HG03139 (cell line): ENCODE data around the gene BMPR1A.
"Not testable (repeated sequence)": the region's sequence is repeated elsewhere in the genome, so short reads cannot be mapped to it uniquely, and the experiment has no call there.

Source experiments
- ATAC-seq: cut with Tn5 transposase; IDR thresholded peaks from one replicate; pipeline ENCODE4 v1.9.1; 2021; ENCODE audit not compliant: unreplicated experiment

Gene BMPR1A

DNA sequence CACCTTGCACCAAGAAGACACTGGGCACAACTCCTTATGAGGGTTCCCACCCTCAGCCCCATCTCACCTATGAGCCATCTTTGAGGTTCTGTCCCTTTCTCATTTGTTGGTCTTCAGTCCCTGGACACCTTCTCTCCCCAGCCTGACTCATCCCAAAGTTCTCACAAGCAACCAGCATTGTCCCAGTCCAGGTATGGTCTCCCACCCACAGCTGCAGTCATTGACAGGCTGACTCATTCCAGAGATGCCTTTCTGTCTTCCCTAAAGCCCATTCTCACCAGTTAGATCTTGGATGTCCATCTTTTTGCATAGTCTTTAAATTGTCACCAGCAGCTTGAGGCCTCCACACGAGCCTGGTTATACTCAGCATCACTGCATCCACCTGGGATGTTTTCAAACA lies 26.7 kb upstream of the BMPR1A start:
- ATAC-seq: no peak

DNA sequence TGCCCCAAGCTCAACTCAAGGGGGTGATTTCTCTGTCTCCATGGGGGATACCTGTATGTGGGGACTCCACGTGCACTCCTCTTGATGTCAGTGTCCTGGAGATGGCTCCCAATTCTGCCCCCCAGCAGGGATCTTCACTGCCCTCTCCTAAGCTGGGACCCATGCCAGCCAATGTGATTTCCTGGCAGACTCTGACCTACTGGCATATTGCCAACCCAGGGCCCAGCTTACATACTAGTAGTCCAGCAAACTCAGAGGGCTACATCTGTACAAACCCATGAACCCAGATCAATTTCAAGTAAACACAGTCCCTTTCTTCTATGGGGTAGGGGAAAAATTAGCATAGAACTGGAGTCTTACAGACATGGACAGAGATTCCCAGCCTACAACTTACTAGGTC lies 26.2 kb upstream of the BMPR1A start:
- ATAC-seq: no peak

DNA sequence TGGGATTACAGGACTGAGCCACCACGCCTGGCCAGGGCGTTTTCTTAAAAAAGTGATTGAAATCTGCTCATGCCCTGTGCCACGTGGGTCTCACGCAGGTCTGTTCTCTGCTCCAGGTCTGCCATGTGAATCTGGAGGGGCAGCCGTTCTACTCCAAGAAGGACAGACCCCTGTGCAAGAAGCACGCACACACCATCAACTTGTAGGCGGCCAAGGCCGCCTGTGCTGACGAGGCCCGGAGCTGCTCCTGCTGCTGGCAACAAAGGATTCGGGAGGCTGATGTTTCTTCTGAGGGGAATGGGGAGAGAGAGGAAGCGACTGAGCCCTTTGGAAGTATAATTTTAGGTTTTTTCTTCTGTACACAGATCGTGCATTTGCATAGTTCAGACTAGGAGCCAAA lies 23.6 kb upstream of the BMPR1A start:
- ATAC-seq: no peak

DNA sequence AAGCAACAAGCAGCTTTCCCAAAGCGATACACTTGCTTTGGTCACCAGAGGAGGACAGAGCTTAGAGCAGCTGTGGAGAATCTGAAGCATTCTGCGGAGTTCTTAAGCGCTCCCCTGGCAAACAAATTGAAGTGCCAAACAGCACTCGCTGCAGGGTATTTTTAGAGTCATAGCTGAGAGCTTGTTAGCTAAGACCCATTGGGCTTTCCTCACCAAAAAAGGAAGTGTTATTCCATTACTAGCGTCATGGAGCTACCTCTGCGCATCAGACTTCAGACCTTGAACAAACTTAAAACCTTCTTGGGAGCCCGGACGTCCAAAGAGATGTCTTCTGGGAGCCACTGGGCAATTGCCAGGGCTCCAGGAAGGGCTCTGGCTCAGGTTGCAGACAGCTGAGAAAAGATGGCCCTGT lies 23.2 kb upstream of the BMPR1A start:
- ATAC-seq: no peak

DNA sequence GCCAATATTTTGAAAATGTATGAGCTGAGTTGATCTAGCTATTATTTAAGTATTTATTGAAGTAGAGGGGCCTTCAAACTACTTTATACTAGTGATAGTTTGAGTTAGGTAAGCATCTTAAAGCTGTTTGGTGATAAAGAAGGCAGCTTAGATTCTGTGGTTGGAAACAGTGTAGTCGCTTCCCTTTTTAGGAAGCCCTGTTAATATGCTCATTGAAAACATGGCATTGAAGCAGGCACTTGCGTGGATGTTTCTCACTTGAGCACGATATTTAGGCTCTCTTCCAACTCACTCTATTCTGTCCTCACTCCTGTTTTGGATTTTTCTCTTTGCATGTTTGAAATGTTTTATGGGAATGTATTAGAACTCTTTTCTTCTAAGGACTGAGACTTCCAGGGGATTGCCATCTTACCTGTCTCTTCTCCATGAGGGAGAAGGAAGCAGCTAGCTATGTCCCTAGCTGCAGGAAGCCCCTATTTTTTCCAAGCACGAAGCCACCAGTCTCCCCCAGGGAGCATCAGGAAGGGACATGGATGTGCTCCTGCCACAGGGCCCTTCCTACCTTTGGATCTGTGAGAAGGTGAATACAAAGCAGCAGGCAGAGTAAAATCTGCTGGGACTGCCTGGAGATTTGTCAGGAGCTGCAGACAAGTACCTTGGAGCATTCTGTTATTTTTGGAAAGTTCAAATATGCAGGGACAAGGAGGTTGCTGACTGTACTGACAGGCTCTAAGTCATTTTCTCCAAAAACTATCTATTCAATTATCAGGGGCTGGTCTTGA lies 22.0 kb upstream of the BMPR1A start:
- ATAC-seq: no peak

DNA sequence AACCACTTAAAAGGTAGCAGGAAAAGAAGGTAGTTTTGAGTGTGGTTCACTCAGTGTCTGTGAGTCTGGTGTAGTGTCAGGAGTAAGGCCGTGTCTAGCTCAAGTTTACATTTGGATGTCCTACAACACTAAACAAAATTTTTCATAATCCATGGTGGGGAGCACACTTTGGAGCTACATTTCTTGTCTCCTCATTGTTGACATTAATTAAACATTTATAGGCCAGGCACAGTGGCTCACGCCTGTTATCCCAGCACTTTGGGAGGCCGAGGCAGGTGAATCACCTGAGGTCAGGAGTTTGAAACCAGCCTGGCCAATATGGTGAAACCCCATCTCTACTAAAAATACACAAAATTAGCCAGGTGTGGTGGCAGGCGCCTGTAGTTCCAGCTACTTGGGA lies 21.1 kb upstream of the BMPR1A start:
- ATAC-seq: not testable (repeated sequence)

DNA sequence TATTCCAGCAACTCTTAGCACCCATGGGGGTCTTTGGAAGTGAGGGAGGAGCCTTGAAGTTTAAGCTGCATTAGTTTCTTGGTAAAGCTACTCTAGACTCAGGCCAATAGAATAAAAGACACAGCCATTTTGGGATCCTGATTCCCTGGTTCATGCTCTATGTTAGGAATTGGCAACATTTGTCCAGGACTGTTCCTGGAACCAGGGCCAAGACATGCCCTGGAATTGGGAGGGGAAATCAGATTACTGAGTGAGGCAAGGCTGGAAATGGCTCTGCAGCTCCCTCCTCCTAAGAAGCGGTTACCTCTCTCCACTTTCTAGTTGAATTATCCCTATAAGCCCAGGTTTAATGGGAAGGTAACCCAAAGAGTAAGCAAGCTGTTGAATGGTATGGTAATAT lies 14.2 kb upstream of the BMPR1A start:
- no peak for ATAC-seq

DNA sequence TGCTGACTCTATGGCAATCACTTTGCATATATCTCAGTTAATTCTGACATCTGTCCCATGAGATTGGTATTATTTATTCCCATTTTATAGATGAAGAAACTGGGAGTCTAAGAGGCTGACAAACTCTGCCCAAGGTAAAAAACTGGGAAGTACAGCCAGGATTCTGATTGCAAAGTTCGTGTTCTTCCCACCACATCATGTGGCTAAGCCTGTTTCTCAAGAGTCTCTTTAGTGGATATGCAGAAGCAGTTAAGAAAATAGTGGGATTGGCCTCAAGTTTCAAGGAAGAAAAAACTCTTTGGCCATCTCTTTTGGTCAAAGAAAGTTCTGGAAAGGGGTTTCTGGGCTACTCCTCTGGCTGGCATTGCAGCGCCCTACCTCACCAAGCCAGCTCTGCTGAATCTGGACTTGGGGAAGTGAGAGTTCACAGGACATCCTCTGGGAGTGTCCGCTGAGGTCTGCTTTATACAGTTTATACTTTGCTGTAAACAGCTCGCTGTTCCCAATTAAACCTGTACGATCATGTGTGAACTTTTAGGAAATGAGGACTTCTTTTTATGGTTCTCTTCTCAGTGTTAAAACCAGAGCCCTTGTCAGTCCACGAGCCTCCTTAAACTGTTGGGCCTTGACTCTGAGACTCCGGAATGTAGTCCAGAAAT lies 12.2 kb upstream of the BMPR1A start:
- ATAC-seq: no peak

DNA sequence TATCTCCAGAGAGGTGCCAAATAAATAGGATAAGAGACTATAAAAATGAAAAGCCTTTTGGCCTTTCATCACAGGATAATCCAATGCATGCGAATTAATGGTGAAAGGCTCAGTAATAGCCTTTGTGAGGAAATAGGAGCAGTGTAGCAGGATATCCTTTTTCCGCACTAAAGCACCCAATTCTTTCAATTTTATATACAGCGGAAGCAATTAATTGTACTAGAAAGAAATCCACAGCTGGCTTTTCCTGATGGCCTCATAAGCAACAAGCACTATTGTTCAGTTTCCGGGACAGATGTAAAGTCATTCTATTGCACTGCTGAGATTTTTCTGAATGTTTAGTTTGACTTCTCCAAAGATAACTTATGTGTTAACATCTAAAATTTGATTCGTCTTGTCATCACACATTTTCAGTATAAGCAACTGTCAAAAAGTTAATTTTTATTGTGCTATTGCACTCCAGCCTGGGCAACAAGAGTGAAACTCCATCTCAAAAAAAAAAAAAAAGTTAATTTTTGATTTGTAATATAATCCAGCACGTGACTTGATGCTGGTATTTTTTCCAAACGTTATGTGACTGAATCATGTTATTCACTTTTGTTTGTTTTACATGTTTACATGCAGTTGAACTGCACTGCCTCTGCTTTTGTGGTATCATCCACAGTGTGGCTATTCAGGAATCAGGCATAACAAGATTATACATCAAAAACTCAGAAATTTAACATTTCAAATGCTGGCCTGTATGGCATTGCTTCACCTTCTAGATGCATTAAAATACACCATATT lies 8.4 kb upstream of the BMPR1A start:
- no peak for ATAC-seq

DNA sequence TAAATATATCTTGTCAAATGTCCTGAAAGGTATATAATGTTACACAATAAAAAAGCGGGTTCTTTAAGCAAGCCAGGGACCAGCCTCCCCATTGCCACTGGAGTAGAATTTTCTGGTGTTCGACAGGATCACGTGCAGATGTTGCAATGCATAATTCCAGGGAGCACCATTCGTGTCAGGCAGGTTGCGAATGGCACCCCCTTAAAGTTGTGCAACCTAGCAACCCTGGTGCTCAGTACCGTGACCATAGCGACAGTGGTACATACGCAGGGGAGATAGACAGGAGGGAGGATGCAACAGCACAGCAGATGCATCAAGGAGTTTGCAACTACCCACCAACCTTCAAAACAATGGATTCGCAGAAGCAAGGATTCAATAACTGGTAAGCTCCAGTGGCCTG lies 6.6 kb upstream of the BMPR1A start:
- ATAC-seq: no peak

DNA sequence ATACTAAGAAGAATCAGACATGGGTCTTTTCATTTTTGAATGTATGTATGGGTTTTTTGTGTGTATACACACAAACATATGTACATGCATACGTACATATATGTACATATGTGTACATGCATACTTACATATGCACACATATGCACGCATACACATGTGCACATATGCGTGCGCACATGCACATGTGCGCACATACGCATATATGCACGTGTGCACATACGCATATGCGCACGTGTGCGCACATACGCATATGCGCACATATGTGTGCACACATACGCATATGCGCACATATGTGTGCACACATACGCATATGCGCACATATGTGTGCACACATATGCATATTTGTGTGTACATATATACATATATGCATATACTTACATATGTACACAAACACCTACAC lies 4.9 kb upstream of the BMPR1A start:
- no peak for ATAC-seq

DNA sequence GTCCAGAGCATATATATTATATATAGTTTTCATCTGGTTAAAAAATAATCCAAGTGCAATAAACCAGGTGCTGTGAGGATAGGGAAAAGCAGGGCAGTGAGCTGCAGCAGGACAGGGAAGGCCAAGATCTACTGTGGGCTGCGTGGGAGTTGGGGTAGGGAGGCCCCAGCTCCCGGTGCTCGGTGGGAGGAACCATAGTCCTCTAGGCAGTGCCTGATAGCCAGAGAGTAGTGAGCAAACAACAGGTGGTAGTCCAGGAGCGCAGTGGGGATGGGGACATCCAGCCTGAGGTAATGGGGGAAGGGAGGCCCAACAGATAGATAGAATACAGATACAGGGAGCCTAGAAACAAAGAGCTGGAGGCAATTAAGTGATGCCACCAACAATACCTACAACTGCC lies 4.1 kb upstream of the BMPR1A start:
- ATAC-seq: no peak

DNA sequence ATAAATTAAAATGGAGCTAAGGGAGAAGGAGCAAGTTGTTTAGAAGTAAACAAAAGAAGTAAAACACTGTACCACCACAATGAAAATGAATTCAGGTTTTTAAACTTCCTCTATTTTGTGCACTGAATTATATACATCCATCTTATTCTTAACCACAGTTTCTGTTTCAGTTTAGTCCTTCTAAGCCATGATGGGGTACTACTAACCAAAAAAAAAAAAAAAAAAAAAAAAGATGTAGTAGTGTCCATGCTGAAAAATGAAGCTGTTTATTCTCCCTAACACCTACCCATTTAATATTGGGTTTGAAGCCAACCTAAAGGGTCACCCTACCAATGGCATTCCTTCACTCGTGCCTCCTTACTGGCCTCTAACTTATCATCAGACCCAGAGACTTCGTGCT lies 3.4 kb upstream of the BMPR1A start:
- no peak for ATAC-seq

DNA sequence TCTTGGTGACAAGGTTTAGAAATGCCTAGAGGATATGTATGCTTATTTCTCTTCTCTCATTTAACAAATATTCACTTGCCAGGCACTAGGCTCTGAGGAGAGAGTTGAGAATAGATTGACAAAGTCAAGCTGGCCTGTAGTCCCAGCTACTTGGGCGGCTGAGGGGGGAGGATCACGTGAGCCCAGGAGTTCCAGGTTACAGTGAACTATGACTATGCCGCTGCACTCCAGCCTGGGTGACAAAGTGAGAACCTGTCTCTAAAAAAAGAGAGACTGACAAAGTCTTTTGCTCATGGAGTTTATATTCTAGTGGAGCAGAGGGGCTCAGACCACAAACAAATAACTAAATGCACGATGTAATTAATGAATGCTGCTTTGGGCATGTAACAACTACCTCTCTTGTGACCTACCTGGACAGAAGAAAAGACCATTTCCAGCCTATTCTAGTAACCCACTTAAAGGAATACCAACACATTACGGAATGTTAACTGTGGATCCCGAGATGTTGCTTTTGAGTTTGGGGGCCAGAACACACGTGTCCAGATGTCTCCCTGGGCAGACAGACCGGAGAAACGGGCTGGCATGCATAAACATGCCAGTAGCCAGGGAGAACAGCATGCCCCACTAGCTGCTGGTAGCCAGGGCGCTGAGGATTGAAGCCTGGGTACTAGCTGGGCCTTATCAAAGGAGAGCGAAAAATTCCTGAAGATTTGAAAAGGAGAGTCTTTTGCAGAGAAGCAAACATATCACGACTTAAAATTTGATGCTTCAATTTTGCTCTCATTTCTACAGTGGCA lies 2.6 kb upstream of the BMPR1A start:
- no peak for ATAC-seq

DNA sequence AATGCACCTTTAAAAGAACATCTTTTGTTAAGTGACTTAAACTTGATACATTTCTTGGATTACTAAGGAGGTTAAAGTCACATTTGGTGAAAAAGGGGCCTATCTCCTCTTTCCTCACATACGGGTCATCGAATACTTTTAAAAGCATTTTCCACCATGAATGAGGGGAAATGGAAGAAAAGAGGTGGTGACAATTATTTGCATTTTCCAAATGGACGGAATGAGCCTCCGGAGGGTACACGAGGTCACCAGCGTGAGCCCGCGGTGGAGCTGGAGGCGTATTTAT lies 1.0 kb upstream of the BMPR1A start:
- no peak for ATAC-seq

DNA sequence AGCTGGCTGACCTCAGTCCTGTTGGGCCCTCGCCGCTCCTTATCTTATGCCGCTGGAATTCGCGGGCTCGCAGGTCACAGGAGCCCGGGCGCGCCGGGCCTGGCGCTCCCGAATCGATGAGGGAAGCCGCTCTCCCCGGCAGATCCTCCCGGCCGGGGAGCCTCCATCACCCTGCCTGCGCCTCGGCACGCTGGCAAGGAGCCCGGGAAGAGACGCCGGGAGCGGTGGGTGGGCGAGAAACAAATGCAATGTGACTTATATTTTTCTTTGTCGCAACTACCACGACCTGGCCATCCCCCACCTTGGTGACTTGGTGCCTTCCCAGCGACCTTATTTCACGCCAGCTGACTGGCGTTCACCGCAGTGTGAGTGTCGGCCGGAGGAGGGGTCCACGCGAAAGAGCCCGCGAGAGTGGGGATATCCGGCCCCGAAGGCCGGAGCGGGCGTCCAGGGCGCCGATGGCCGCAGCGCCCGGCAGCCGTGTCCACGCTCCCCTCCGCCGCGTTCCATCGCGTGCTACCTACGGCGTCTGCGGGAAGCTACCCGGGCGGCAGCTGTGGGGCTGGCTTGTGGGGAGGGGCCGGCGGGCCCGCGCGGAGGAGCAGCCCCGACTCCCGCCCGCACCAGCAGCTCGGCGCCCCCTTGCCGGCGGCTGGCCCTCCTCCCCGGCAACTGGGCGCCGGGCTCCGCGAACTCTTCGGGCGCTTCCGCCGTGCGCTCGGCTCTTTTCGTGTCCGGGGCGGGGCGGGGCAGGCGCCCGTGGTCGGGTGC lies 494 bp upstream of the BMPR1A start:
- peak; percentile 78 for ATAC-seq

DNA sequence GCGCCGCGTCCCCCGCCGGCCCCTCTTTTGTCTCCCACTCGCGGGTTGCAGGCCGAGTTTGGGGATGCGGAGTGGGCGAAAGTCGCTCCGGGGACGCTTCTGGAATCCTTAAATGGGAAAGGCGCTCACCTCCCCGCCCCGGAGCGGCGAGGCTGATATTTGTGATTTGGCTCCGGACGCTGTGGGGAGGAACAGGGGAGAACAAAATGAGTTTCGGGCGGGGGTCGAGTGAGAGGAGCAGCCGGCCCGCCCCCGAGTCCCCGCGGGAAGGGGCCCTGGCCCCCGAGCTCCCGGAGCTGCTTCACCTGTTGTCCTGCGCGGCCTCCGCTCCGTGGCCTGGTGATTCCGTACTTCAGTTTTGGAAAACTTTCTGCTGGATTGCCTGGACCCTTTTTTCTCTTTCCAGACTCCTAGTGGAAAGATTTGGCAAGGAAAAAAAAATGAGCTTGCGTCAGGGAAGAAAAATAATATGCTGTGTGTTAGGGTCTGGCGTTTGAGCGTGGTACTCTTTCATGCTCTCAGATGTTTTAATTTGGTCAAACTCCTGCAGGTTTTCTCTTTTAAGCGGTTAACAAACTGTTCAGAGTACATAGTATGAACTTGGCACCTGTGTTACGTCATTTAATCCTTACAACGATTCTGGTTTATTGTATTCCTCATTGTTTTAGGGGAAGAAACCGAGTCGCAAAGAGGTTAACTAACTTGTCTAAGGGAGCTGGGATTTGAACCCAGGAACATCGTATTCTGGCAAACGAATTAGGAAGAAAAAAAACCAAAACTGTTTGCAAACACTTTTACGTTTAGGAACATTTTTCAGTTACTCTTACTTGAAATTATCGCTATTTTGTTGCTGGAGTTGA lies 924 bp downstream of the BMPR1A start:
- no peak for ATAC-seq

DNA sequence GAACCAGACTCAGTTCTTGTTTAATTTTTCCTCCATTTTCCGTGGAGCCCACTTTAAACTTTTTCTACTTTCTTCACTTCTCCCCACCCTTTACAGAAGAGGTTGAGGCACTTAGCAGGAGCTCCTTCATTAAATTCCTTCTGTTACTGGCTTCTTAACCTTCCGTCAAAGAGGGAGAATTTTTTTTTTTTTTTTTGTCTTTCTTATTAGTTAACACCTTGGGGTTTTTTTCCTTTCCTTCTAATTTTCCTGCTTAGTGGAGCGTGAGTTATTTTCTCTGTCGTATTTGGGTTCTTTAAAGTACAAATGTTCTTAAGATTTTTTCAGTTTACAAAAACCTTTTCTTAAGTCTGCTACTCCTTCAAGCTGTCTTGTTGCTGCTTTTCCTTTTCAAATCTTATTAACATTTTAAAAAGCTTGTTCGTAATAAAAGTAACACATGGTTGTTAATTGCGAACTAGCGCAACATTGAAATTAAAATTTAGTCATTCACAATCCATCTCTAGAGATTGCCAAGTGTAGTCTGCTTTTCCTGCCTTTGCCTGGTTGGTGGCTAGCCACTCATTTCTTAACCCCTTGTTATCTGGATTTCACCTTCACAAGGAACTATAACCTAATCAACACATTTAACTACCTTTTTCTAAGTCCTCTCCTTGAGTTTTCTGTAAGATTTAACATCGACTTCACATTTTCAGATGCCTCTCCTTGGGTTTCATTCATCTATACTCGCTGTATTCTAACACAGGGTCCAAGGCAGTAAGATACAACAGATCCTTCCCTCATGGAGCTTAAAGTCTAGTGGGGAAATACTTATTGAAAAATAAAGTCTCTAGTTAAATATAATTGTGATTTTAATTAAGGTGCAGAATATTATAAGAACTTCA lies 2.0 kb downstream of the BMPR1A start:
- no peak for ATAC-seq
